Stimulated activated CD8-positive, alpha-beta memory T cell treated with anti-CD3 and anti-CD28 coated beads, Interleukin-12 subunit alpha, Interleukin-12 subunit beta, amount 100 ng/mL, for 1 hour (primary cell): ENCODE measurements around the gene MNX1.

ENCODE experiments used
- DNase-seq: peaks from one replicate; pipeline ENCODE4 v3.0.0-alpha.2; 2020; ENCODE audit warnings: low read depth

MNX1 gene

GRCh38 chr7:157010588-157011332 is at the start of gene MNX1:
Gene MNX1, minus strand, starts transcription at chr7:157010663. Its CDS starts 313 bp downstream, at chr7:157010350.
- DNase-seq = no peak

DNA sequence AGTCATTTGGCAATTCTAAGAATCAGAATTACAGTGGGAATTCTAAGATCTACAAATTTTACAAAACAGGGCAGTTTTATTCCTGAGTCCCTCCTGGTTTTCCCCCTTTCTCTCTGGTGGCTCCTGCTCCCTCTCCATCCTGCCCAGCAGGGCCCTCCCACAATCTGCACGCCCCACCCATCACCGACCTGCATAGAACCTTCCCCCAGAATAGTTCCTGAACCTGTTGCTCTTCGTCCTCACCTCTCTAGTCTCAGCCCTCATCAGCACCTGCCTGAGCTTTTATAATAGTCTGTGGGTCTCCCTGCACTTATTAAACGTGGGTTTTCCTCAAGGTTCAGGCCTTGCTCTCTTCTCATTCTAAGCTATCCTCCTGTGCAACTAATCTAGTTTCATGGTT is 49.1 kb upstream of the MNX1 start:
- DNase-seq = no peak

DNA sequence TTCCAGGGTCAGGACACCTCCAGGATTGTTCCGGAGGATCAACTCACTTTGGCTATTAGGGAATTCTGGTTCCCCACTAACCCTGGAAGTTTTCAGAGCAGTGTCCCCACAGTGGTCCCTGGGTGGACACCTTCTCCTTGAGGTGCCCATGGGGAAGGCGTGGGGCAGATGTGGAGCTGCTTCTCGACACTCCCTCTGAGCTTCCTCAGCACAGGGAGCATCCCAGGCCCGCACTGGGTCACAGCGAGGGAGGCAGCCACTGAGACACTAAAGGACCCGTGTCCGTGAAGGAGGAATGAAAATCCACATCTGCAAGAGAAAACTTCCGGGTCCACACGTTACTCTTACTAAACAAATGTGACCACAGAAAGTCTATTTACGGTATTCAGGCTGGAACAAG is 48.2 kb upstream of the MNX1 start:
- no peak for DNase-seq

DNA sequence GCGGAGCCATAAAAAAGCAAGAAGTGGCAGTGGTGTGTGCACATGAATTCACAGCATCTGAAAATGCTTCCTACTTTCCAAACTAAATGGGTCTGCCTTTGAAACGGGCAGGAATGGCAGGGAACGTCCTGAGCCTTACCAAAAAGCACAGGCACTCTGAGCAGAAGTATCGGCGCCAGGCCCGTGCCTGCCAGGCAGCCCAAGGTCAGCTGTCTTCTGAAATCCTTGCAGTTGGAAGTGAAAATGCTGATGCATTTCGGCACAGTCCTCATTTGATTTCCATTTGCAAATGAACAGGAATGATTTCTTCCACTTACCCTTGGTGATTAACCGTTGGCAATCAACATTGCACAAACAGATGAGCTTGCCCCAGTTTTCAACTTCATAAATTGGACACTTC is 47.6 kb upstream of the MNX1 start:
- DNase-seq = no peak

DNA sequence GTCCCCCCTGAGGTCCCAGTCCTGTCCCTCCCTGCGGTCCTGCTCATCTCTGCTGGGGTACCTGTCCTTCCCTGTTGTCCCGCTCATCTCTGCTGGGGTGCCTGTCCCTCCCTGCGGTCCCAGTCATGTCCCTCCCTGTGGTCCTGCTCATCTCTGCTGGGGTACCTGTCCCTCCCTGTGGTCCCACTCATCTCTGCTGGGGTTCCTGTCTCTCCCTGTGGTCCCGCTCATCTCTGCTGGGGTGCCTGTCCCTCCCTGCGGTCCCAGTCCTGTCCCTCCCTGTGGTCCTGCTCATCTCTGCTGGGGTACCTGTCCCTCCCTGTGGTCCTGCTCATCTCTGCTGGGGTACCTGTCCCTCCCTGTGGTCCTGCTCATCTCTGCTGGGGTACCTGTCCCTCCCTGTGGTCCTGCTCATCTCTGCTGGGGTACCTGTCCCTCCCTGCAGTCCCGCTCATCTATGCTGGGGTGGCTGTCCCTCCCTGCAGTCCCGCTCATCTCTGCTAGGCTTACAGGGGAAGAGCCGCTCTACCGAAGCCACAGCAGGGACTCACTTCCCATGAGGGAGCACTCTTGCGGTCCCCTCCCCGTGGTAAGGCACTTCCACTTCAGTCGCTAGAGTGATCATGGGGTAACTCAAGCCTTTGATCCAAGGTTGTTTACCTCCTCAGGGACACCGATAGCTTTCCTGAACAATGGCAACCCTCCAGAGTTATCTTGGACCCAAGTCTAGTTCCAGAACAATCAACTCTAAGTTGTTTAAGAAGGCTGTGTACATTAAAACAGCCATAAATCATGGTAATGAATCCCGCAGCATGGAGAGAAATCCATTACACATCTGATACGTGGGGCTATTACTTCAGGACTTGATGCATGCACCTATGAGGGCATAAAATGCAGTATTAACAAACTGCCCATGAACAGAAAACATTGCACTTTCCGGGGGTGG is 46.8 kb upstream of the MNX1 start:
- DNase-seq = no peak

DNA sequence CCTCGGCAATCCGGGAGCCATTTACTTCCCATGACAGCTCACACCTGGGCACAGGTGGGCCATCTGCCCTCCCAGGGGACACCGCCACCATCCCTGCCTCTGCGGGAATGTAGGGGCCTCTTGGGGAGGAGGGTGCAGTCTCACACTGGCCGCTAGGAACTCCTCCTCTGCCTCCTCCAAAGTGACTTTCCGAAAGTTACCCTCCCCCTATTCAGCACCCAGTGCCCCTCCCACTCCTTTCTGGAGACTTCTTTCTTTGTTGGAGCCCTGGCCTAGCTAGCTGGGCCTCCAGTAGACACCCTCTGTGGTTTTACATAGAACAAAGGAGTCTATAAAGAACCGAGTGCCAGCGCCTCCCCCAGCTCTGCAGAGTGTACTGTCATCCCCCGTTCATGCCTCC is 45.8 kb upstream of the MNX1 start:
- DNase-seq = no peak

GRCh38 chr7:157054927-157055326 is 44.5 kb upstream of the MNX1 start:
- DNase-seq = no peak

DNA sequence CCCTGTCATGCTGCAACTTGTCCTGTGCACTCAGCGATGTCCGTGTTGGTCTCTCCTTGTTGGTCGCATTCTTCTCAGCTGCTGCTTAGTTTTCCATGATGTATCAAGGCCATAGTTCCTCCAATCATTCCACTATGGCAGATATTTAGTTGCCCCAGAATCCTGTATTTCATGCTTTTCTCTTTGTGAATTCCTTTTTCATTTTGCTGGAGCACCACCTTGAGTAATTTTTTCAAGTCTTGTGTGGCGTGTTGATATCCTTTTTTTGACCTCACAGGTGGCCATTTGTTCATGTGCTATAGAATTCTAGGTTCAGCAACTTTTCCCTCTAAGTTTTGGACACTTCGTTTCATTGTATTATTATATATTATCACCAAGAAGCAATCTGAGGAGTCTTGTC is 42.7 kb upstream of the MNX1 start:
- DNase-seq = no peak

DNA sequence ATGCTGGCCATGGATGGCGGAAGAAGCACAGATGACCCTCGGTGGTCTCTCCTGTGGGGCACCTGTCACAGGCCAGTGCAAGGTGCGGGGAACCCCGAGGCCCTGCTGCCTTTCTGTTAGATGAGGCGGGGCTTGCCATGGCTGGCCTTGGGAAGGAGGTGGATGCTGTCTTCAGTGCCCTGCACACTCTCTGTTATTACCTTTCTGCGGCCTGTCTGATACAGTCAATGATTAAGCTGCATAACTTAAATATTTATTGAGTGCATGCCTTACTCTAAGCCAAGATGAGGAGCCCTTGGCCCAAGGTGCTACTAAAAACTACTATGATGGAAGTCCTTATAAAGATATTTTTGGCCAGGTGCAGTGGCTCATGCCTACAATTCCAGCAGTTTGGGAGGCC is 36.7 kb upstream of the MNX1 start:
- DNase-seq = no peak

- no peak for DNase-seq
Measured at GRCh38 chr7:157046681-157047080, 36.2 kb upstream of the MNX1 start.

DNA sequence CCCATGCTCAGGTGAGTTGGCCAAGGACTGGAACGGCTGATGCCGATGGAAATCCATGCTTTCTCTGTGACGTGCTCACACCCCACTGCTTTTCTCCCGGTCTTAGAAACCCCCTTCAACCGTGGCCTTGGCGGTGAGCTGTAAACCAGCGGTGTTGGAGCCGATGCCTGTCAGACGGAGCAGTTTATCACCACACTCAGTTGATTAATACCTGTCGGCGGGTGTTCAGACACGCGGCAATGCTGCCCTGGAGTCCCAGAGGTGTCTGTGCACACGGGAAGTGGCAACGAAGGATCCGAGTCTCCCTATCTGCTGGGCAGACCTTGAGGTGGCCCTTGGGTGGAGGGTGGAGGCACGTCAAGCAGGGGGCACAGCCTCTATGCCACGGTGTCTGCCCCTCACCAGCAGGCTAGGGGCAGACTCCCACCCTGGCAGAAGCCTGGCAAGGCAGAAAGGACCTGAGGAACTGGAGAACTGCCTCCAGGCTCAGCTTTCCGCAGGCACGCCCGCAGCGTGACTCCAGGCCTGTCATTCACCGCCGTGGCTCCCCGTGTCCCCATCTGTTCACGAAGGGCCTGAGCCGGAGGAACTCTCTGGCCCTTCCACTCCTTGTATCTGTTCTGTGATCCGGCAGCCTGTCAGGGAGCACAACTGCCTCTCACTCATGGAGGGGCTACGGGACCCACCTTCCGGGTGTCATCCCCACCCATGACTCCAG is 34.6 kb upstream of the MNX1 start:
- DNase-seq = no peak

DNA sequence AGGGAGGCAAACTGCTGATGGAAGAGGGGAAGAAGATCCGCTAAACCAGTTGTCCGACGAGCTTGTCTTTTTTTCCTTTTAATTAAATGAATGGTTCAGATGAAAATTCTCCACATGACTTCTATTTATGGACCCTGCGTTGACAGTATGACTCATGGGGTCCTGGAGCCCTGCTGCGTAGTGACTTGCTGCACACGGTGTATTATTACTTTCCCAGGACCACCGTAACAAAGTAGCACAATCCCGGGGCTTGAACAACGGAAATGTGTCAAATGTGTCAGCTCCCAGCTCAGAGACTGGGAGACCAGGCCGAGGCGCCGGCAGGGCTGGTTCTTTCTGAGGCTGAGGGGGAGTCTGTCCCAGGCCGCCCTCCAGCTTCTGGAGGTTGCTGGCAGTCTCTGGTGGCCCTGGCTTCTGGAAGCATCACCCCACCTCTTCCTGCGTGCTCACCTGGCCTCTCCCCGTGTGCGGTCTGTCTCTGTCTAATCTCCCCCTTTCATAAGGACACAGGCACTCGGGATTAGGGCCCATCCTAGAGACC is 33.8 kb upstream of the MNX1 start:
- no peak for DNase-seq

DNA sequence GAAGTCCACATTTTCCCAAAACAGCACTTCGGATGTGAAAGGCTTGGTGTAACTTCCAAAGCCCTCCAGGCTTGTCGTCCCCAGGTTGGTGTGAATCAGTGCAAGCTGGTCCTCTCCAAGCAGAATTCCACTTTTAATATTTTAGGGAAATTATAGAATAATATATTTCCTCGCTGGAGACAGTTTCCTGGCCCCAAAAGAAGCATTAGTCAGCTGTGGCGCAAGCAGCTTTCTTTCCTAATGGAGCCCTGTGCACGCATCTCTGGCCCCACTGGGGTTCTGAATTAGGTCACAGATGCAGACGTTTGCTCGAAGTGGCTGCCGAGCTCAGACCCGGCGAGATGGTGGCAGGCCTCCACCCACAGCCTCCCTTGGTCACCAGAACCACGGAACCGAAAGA is 33.3 kb upstream of the MNX1 start:
- no peak for DNase-seq

DNA sequence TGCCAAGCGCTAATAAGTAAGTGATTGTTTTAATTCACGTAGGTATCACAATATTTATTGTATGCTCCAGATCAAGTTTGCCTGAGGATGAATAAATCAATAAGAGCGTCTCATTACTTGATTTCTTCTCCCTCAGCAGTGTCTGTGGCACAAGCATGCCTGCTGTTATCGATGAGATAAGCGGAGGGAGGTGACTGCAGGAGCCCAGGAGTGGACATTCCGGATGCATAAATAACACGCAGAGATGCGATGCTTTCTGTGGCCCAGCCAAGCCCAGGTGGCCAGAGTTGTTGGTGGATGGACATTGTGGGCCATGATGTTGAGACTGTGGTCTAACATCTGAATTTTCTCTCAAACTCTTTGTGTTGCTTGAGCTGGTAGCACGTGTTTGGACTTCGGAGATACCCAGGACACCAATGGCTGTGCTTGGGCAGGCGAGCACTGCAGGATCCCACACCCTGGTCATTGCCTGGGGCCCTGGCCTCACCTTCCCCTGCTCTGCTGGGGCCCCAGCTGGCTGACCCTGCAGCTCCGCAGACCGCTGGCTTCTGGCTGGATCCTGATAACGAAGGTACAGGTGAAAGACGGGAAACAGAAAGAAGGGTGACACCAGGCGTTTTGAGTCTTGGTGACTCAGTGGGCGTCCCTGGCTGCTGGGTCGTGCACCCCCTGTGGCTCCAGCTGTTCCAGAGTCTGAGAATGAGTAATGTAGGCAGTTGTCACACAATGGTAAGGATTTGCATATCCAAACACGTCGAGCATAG is 31.2 kb upstream of the MNX1 start:
- no peak for DNase-seq

- DNase-seq = no peak
Measured at GRCh38 chr7:157041004-157041403, 30.5 kb upstream of the MNX1 start.

DNA sequence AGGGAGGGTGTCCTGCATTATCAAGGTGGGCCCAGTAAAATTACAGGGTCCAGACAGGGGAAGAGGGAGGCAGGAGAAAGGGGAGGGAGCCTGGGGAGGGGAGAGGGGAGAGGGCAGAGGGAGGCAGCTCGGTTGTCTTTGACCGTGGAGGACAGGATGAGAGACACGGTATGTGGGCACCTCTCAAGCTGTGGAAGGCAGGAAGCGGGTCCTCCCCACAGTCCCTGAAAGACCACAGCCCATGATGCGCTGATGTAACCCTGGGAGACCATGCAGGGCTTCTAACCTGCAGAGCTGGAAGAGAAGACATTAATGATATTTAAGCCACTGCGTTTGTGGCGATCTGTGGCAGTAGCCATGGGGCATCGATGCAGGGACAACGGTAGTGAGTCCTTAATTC is 27.2 kb upstream of the MNX1 start:
- DNase-seq = no peak

- no peak for DNase-seq
Measured at GRCh38 chr7:157037028-157037427, 26.6 kb upstream of the MNX1 start.

- no peak for DNase-seq
Measured at GRCh38 chr7:157035979-157036378, 25.5 kb upstream of the MNX1 start.

- no peak for DNase-seq
Measured at GRCh38 chr7:157035302-157035701, 24.8 kb upstream of the MNX1 start.

- no peak for DNase-seq
Measured at GRCh38 chr7:157033483-157034473, 23.3 kb upstream of the MNX1 start.
